IgD-negative memory B cell (primary cell): ENCODE results near the gene SLC4A4. TPM values are rescaled to one million over a fixed set of nuclear protein-coding genes. Genes with fewer than 3 reads are reported as not detected.

Experiments
- H3K27ac Mint-ChIP-seq, 3 donors: one replicate each; pipeline ENCODE4 v1.8.0; 2020 to 2022; ENCODE audit warnings: mild to moderate bottlenecking in 3 of 3, mixed read lengths in 3 of 3, moderate library complexity in 1 of 3
- H3K27me3 Mint-ChIP-seq: one replicate; pipeline ENCODE4 v1.8.0; 2021; ENCODE audit warnings: mixed read lengths
- H3K36me3 Mint-ChIP-seq: one replicate; pipeline ENCODE4 v1.8.0; 2020; ENCODE audit warnings: mild to moderate bottlenecking, mixed read lengths
- H3K4me1 Mint-ChIP-seq, 3 donors: one replicate each; pipeline ENCODE4 v1.8.0; 2020 to 2022; ENCODE audit warnings: mixed read lengths in 3 of 3, mild to moderate bottlenecking in 1 of 3
- H3K4me3 Mint-ChIP-seq, 4 donors: one replicate each; pipeline ENCODE4 v1.8.0; 2020 to 2022; ENCODE audit warnings: mild to moderate bottlenecking in 4 of 4, mixed read lengths in 4 of 4, moderate library complexity in 3 of 4
- H3K9me3 Mint-ChIP-seq, 3 donors: one replicate each; pipeline ENCODE4 v1.8.0; 2020 to 2021; ENCODE audit warnings: mixed read lengths in 3 of 3, mild to moderate bottlenecking in 1 of 3
- polyA plus RNA-seq: library from polyadenylated mRNA; unstranded; fragments of 300-500 nt; fragmentation: Illumina TruSeq; gene quantifications from one replicate; pipeline ENCODE4 v1.2.3, GENCODE V29; 2021

Gene SLC4A4
- not detected for polyA plus RNA-seq

DNA sequence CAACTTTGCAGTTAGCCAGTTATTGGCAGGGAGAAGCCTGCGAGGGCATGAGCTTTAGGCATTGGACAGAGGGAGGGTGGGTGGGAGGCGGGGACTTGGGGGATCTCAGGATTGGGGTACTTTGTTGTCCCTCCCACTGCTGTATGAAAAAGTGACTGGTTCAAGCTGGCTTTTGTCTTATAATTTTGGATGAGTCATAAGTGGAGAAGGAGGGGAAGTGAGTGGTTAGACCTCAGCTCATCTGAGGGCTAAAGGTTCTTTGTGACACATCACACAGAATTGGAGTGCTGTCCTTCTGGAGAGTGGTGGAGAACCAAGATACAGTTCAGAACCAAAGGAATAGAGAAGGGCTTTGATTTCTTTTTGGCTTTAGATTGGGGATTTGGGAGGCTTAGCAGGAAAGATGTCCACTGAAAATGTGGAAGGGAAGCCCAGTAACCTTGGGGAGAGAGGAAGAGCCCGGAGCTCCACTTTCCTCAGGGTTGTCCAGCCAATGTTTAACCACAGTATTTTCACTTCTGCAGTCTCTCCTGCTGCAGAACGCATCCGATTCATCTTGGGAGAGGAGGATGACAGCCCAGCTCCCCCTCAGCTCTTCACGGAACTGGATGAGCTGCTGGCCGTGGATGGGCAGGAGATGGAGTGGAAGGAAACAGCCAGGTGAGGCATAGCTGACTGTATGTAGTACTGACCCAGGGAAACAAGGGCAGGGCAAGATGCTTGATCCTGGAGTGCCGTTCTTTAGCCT is at the start of gene SLC4A4:
TSS of gene SLC4A4 (plus strand) at position 175 of the 748 bp plus-strand sequence.
- H3K27ac Mint-ChIP-seq, result no peak within 1 kb of the TSS
- H3K4me3 Mint-ChIP-seq, result no peak within 1 kb of the TSS
- peaks cover 9% of the 10 kb centered on the region for H3K27me3 Mint-ChIP-seq

GRCh38 chr4:71290074-71290473 is 48.7 kb upstream of the SLC4A4 start:
- H3K27ac Mint-ChIP-seq, result no peak overlapping the region
- H3K4me3 Mint-ChIP-seq, result no peak overlapping the region
- no peaks in the 10 kb centered on the region for H3K9me3 Mint-ChIP-seq
- peaks cover 3% of the 10 kb centered on the region for H3K27me3 Mint-ChIP-seq
- no peaks in the 10 kb centered on the region for H3K36me3 Mint-ChIP-seq
- no peaks in the 10 kb centered on the region for H3K4me1 Mint-ChIP-seq

More for the DNA sequence above, at the start of gene SLC4A4:
- Mint-ChIP-seq H3K4me1 (no peaks in the 10 kb centered on the region), H3K9me3 (no peaks in the 10 kb centered on the region), H3K36me3 (no peaks in the 10 kb centered on the region)

DNA sequence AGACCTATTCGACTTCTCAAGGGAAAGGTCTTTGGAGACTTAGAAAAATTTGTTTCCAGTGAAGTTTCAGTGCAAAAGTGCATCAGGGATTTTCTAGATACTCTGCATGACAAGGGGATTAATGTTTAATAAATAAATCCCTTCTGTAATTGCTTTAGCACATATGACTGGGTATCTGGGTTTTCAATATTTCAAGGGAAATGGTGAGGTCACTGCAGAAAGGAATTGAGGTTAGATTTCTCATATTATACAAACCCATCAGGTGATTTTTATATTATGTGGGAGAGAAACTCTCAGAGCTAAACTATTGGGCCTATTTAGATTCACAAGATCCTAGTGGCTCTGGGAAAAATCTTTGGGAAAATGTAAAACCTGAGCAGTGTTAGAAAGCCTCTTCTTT is 48.3 kb upstream of the SLC4A4 start:
- Mint-ChIP-seq H3K27ac (no peak overlapping the region), H3K27me3 (peaks cover 2% of the 10 kb centered on the region), H3K9me3 (no peaks in the 10 kb centered on the region), H3K4me3 (no peak overlapping the region), H3K36me3 (no peaks in the 10 kb centered on the region), H3K4me1 (no peaks in the 10 kb centered on the region)

DNA sequence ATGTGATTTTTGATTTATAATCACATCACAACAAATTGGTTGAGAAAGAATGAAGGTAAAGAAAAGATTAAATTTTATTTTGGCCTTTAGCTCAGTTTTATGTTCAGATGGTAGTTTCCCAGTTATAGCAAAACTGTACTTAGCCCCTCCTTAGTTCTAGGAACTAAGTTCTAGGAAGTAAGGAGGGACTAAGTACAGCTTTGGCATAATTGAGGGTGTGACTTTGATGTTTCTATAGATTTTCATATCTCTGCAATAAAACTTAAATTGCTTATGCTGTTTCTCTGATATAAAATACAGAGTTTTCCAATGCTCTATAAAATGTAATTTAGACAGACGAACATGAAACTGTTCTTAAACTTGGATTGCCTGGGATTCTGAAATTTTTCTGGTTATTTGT is 46.6 kb upstream of the SLC4A4 start:
- Mint-ChIP-seq H3K27ac (no peak overlapping the region), H3K9me3 (no peaks in the 10 kb centered on the region), H3K4me3 (no peak overlapping the region), H3K36me3 (no peaks in the 10 kb centered on the region), H3K27me3 (peaks cover 5% of the 10 kb centered on the region), H3K4me1 (peaks cover 0 to 1% (median 0%) of the 10 kb centered on the region in 3 donors)

- H3K9me3 Mint-ChIP-seq, result no peaks in the 10 kb centered on the region
- no peaks in the 10 kb centered on the region for H3K36me3 Mint-ChIP-seq
- peaks cover 5% of the 10 kb centered on the region for H3K27me3 Mint-ChIP-seq
- no peak overlapping the region for H3K27ac Mint-ChIP-seq
- H3K4me3 Mint-ChIP-seq, result no peak overlapping the region
- peaks cover 0 to 1% (median 0%) of the 10 kb centered on the region in 3 donors for H3K4me1 Mint-ChIP-seq
Measured at GRCh38 chr4:71293705-71294104, 45.1 kb upstream of the SLC4A4 start.

- peaks cover 5% of the 10 kb centered on the region for H3K27me3 Mint-ChIP-seq
- H3K4me3 Mint-ChIP-seq, result no peak overlapping the region
- no peaks in the 10 kb centered on the region for H3K9me3 Mint-ChIP-seq
- H3K4me1 Mint-ChIP-seq, result peaks cover 0 to 1% (median 0%) of the 10 kb centered on the region in 3 donors
- H3K27ac Mint-ChIP-seq, result no peak overlapping the region
- H3K36me3 Mint-ChIP-seq, result no peaks in the 10 kb centered on the region
Measured at GRCh38 chr4:71294301-71294700, 44.5 kb upstream of the SLC4A4 start.

GRCh38 chr4:71296945-71297344 is 41.9 kb upstream of the SLC4A4 start:
- Mint-ChIP-seq H3K4me3 (no peak overlapping the region), H3K4me1 (peaks cover 0 to 1% (median 0%) of the 10 kb centered on the region in 3 donors), H3K27me3 (peaks cover 4% of the 10 kb centered on the region), H3K9me3 (no peaks in the 10 kb centered on the region), H3K36me3 (no peaks in the 10 kb centered on the region), H3K27ac (no peak overlapping the region)

- Mint-ChIP-seq H3K9me3 (no peaks in the 10 kb centered on the region), H3K4me3 (no peak overlapping the region), H3K36me3 (no peaks in the 10 kb centered on the region), H3K27me3 (peaks cover 4% of the 10 kb centered on the region), H3K27ac (no peak overlapping the region), H3K4me1 (peaks cover 0 to 1% (median 0%) of the 10 kb centered on the region in 3 donors)
Measured at GRCh38 chr4:71300362-71300761, 38.5 kb upstream of the SLC4A4 start.

GRCh38 chr4:71300964-71301363 is 37.9 kb upstream of the SLC4A4 start:
- Mint-ChIP-seq H3K36me3 (no peaks in the 10 kb centered on the region), H3K4me3 (no peak overlapping the region), H3K27me3 (peaks cover 4% of the 10 kb centered on the region), H3K9me3 (no peaks in the 10 kb centered on the region), H3K27ac (no peak overlapping the region), H3K4me1 (peaks cover 0 to 1% (median 0%) of the 10 kb centered on the region in 3 donors)

DNA sequence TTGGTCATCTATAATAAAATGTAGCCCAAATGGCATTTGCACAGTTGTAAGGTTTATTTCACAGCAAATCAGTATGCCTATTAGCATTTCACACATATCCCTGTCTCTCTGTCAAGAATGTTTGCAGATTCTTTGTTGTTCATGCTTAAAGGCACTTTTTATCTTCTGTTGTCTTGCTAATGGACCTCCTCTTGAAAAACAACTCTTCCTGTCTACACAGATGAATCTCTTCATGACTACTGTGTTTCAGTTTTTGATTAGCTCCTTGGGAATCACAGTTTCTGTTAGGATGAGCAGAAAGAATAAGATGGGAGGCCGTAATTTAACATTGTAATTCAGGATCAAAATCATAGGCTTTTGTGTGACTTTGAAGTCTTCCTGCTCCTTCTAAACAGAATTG is 35.5 kb upstream of the SLC4A4 start:
- H3K9me3 Mint-ChIP-seq, result peaks cover 0 to 1% (median 0%) of the 10 kb centered on the region in 3 donors

DNA sequence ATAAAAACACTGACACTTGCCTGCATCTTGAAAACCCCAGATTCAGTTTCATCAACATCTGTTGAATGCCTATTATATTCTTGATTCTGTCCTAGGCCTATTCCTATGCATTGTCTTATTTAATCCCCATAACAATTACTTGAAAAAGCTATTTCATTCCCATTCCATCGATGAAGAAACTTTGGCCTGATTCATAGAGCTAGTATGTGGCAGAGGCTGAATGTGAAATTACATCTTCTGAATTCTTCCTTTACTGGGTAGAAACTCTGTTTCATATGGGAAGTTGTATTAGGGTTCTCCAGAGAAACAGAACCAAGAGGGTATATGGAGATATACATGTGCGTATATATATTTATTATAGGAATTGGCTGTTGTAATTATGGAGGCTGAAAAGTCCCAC is 35.0 kb upstream of the SLC4A4 start:
- Mint-ChIP-seq H3K36me3 (no peaks in the 10 kb centered on the region), H3K4me3 (peak overlapping the region in 1 of 4 donors; percentile 18), H3K27ac (no peak overlapping the region), H3K27me3 (no peaks in the 10 kb centered on the region), H3K4me1 (no peaks in the 10 kb centered on the region), H3K9me3 (peaks cover 0 to 2% (median 0%) of the 10 kb centered on the region in 3 donors)

More for the DNA sequence above, 35.5 kb upstream of the SLC4A4 start:
- Mint-ChIP-seq H3K27ac (no peak overlapping the region), H3K4me3 (no peak overlapping the region), H3K27me3 (no peaks in the 10 kb centered on the region), H3K36me3 (no peaks in the 10 kb centered on the region), H3K4me1 (no peaks in the 10 kb centered on the region)

DNA sequence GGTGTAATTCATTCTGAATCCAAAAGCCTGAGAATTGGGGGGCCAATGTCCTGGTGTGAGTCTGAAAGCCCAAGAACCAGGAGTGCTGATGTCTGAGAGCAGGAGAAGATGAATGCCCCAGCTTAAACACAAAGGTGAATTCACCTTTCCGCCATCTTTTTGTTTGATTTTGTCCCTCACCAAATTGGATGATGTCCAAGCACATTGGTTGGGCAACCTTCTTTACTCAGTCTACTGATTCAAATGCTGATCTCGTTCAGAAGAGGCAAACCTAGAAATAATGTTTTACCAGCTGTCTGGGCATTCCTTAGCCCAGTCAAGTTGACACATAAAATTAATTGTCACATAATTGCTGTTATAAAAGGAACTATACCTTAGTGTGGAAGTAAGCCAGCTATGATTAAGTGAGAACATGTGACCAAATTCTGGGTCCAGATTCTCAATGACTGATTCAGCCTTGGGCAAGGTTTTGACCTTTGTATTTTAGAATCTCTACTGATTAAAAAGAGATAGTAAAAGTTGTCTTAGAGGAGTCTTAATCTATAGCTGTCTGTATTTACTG is 34.5 kb upstream of the SLC4A4 start:
- Mint-ChIP-seq H3K4me3 (no peak overlapping the region), H3K4me1 (no peaks in the 10 kb centered on the region), H3K27me3 (peaks cover under 1% of the 10 kb centered on the region), H3K27ac (no peak overlapping the region), H3K9me3 (peaks cover 0 to 2% (median 0%) of the 10 kb centered on the region in 3 donors), H3K36me3 (no peaks in the 10 kb centered on the region)

DNA sequence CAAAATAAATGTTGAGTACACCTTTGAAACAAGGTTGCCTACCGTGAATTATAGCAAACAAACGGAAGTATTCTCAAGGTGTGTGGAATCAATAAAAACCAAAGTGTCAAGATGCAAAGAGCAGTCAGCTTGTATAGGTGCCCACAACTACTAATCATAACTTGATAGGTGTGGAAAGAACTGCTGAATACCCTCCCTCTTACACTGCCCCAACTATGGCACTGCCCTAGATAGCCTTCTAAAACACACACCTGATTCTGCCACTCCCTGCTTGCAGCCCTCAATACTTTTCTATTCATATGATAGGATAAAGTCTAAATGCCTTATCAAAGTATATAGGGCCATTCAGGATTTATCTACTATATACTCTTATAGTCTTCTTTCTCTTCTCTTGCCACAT is 31.1 kb upstream of the SLC4A4 start:
- Mint-ChIP-seq H3K4me1 (no peaks in the 10 kb centered on the region), H3K9me3 (peaks cover 0 to 4% (median 2%) of the 10 kb centered on the region in 3 donors), H3K4me3 (no peak overlapping the region), H3K27me3 (peaks cover 5% of the 10 kb centered on the region), H3K27ac (no peak overlapping the region), H3K36me3 (no peaks in the 10 kb centered on the region)

DNA sequence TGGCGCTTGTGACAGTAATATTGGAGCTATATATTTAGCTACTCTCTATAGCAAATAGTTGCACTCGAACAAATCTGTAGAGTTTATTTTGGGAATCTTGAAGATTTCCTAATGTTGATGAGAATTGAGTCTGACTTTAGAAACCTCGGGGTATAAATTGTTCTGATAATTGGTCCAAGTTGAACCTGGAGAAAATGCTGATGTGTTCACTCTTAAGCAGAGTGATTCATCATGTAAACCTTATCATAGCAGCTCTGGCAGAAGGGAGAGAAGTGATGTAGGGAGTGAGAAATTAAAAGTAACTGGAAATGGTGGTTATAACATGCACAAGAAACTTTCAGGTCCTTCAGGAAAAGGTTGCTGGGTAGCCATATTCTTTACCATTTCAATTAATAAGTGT is 16.4 kb upstream of the SLC4A4 start:
- H3K27me3 Mint-ChIP-seq, result no peaks in the 10 kb centered on the region
- H3K9me3 Mint-ChIP-seq, result no peaks in the 10 kb centered on the region
- H3K4me3 Mint-ChIP-seq, result no peak overlapping the region
- H3K36me3 Mint-ChIP-seq, result no peaks in the 10 kb centered on the region
- H3K4me1 Mint-ChIP-seq, result no peaks in the 10 kb centered on the region
- H3K27ac Mint-ChIP-seq, result no peak overlapping the region

DNA sequence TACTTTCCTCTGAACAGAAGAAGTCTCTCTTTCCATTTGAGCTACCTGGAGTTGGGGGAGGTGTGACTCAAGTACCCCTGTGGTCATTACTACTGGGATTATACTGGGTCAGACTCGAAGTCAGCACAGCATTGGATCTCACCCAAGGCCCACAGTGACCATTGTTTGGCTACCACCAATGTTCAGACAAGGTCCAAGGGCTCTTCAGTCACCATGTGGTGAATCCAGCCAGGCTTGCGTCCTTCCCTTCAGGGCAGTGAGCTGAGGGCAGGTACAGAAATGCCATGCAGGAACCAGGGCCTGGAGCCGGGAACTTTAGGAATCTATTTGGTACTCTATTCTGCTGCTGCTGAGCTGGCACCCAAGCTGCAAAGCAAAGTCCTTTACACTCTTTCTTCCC is 5.5 kb upstream of the SLC4A4 start:
- no peak overlapping the region for H3K27ac Mint-ChIP-seq
- no peak overlapping the region for H3K4me3 Mint-ChIP-seq
- H3K36me3 Mint-ChIP-seq, result no peaks in the 10 kb centered on the region
- H3K27me3 Mint-ChIP-seq, result peaks cover 6% of the 10 kb centered on the region
- H3K4me1 Mint-ChIP-seq, result no peaks in the 10 kb centered on the region
- peaks cover 0 to 12% (median 4%) of the 10 kb centered on the region in 3 donors for H3K9me3 Mint-ChIP-seq

DNA sequence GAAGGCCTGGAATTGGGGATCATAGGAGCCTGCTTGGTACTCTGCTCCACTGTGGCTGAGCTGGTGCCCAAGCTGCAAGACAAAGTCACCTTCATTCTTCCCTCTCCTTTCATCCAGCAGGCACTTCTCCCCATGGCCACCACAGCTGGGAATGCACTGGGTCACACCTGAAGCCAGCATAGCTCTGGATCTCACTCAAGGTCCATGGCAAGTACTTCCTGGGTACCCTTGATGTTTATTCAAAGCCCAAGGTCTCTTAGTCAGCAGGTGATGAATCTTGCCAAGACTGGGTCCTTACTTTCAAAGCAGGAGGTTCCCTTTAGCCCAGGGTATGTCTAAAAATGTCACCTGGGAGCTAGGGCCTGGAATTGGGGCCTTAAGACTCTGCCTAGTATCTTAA is 4.9 kb upstream of the SLC4A4 start:
- Mint-ChIP-seq H3K4me1 (no peaks in the 10 kb centered on the region), H3K9me3 (peaks cover 0 to 8% (median 4%) of the 10 kb centered on the region in 3 donors), H3K36me3 (no peaks in the 10 kb centered on the region), H3K27me3 (peaks cover 8% of the 10 kb centered on the region), H3K27ac (no peak overlapping the region), H3K4me3 (no peak overlapping the region)
